ENCODE data around the gene MICAL3. TPM values are rescaled to one million over a fixed set of nuclear protein-coding genes. Genes with fewer than 3 reads are reported as not detected.

MICAL3 gene
- polyA plus RNA-seq, 1 of the 3 experiments (the other 2 are of a cell fraction): 83.1 TPM

DNA sequence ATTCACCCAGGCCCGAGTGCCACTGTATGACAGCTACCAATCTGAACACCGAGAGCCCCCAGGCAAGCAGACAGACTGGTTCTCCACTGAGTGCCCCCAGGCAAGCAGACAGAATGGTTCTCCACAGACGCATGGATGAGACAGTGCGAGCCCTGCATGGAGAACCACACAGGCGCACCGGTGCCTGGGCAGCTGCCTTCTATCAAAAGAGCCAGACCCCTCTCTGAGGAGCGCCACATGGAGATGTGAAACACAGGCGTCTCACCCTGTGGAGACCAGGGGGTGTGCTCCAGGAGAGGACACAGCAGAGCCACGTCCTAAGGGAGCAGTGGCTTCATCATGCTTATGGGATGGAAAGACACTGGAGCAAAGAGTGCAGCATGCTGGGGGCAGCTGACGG is 155.6 kb downstream of the MICAL3 start:
- H4K20me1 ChIP-seq (ENCODE audit: insufficient read depth): no peaks in the 10 kb centered on the region
- DNase-seq: peak; percentile 42
- no peaks in the 10 kb centered on the region for H3K9me2 ChIP-seq
- no peak for TF ChIP-seq POLR2AphosphoS5 (IDR thresholded peaks at IDR 0.05; ENCODE audit: low read depth, low read length)
- no peak for TF ChIP-seq MEF2A (IDR thresholded peaks at IDR 0.05; ENCODE audit: borderline replicate concordance, low read depth)
- no peak for TF ChIP-seq TCF12 (IDR thresholded peaks at IDR 0.05)
- TF ChIP-seq, protein P1, sequence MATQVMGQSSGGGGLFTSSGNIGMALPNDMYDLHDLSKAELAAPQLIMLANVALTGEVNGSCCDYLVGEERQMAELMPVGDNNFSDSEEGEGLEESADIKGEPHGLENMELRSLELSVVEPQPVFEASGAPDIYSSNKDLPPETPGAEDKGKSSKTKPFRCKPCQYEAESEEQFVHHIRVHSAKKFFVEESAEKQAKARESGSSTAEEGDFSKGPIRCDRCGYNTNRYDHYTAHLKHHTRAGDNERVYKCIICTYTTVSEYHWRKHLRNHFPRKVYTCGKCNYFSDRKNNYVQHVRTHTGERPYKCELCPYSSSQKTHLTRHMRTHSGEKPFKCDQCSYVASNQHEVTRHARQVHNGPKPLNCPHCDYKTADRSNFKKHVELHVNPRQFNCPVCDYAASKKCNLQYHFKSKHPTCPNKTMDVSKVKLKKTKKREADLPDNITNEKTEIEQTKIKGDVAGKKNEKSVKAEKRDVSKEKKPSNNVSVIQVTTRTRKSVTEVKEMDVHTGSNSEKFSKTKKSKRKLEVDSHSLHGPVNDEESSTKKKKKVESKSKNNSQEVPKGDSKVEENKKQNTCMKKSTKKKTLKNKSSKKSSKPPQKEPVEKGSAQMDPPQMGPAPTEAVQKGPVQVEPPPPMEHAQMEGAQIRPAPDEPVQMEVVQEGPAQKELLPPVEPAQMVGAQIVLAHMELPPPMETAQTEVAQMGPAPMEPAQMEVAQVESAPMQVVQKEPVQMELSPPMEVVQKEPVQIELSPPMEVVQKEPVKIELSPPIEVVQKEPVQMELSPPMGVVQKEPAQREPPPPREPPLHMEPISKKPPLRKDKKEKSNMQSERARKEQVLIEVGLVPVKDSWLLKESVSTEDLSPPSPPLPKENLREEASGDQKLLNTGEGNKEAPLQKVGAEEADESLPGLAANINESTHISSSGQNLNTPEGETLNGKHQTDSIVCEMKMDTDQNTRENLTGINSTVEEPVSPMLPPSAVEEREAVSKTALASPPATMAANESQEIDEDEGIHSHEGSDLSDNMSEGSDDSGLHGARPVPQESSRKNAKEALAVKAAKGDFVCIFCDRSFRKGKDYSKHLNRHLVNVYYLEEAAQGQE (IDR thresholded peaks at IDR 0.05; ENCODE audit: low read depth, low read length): no peak
- TF ChIP-seq EP300 (IDR thresholded peaks at IDR 0.05; ENCODE audit: borderline replicate concordance in 1 of 2, low read depth in 1 of 2, low read length in 1 of 2): 0 out of 4 replicates have a peak, but pooled peaks of 1 of the 2 experiments have one; percentile 10
- no peak for TF ChIP-seq EZH2phosphoT487 (IDR thresholded peaks at IDR 0.05; ENCODE audit: borderline replicate concordance, low read depth)
- no peak for TF ChIP-seq SIN3A (IDR thresholded peaks at IDR 0.05; ENCODE audit: borderline replicate concordance, low read depth, low read length)
- no peak overlapping the region for H3K9ac ChIP-seq
- no peak overlapping the region for H3K4me2 ChIP-seq
- no peak overlapping the region; a peak in 1 of 4 replicates for H3K27ac ChIP-seq (ENCODE audit: low read depth in 2 of 2, low read length in 1 of 2)
- H3K79me2 ChIP-seq (ENCODE audit: insufficient read depth): no peaks in the 10 kb centered on the region
- no peak overlapping the region for H3K4me3 ChIP-seq (ENCODE audit: low read depth in 2 of 2, low read length in 1 of 2)
- ChIA-PET POLR2A (no interaction called here), CTCF (interaction anchor here (1.1 to 1.9 kb wide), 4 partner anchors 23 to 39 kb away, joined by 3 to 8 read pairs (median 4); no protein-coding TSS in a partner anchor)
- H3K9me3 ChIP-seq: no peaks in the 10 kb centered on the region
- H3K27me3 ChIP-seq (ENCODE audit: insufficient read depth): no peaks in the 10 kb centered on the region
- H2AFZ ChIP-seq (ENCODE audit: low read depth): no peak overlapping the region
- H3K4me1 ChIP-seq (ENCODE audit: control insufficient read depth in 1 of 2, insufficient read depth in 2 of 2, low read depth in 1 of 2, low read length in 1 of 2): peaks cover 0 to 29% of the 10 kb centered on the region in 2 experiments; a peak in 1 of 4 replicates
- 92% methylated on average over 7 of the region's 10 CpGs for WGBS (ENCODE audit: low lambda C conversion rate)
- peaks cover 3 to 89% of the 10 kb centered on the region in 2 experiments for H3K36me3 ChIP-seq (replicated peaks in 1 of 2; ENCODE audit: control insufficient read depth in 1 of 2, insufficient read depth in 2 of 2, low read length in 1 of 2)
- H3F3A ChIP-seq (replicated peaks; ENCODE audit: insufficient read depth): no peaks in the 10 kb centered on the region

GRCh38 chr22:17867160-17867785 is 157.1 kb downstream of the MICAL3 start:
- H3K79me2 ChIP-seq (ENCODE audit: insufficient read depth): no peaks in the 10 kb centered on the region
- H4K20me1 ChIP-seq (ENCODE audit: insufficient read depth): no peaks in the 10 kb centered on the region
- ChIA-PET POLR2A (no interaction called here), CTCF (interaction anchor here (1.1 to 1.9 kb wide), 2 partner anchors 25 to 37 kb away, joined by 3 to 8 read pairs; no protein-coding TSS in a partner anchor)
- no peaks in the 10 kb centered on the region for H3K9me2 ChIP-seq
- H2AFZ ChIP-seq (ENCODE audit: low read depth): no peak overlapping the region
- no peak overlapping the region for H3K4me2 ChIP-seq
- no peaks in the 10 kb centered on the region for H3F3A ChIP-seq (replicated peaks; ENCODE audit: insufficient read depth)
- no peaks in the 10 kb centered on the region for H3K9me3 ChIP-seq
- H3K9ac ChIP-seq: no peak overlapping the region
- H3K36me3 ChIP-seq (replicated peaks in 1 of 2; ENCODE audit: control insufficient read depth in 1 of 2, insufficient read depth in 2 of 2, low read length in 1 of 2): peaks cover 11 to 88% of the 10 kb centered on the region in 2 experiments
- no peak for TF ChIP-seq GATA2 (CRISPR knock-in tag; IDR thresholded peaks at IDR 0.05)
- no peak for TF ChIP-seq RFX5 (IDR thresholded peaks at IDR 0.05; ENCODE audit: low read length)
- no peak for TF ChIP-seq EP300 (IDR thresholded peaks at IDR 0.05; ENCODE audit: borderline replicate concordance in 1 of 2, low read depth in 1 of 2, low read length in 1 of 2)
- no peak for TF ChIP-seq SMC3 (IDR thresholded peaks at IDR 0.05; ENCODE audit: low read depth, low read length)
- no peak for TF ChIP-seq GABPA (IDR thresholded peaks at IDR 0.05; ENCODE audit: low read depth)
- no peak for TF ChIP-seq YY1 (IDR thresholded peaks at IDR 0.05; ENCODE audit: low read depth)
- no peak for TF ChIP-seq ELF1 (IDR thresholded peaks at IDR 0.05)
- no peak for TF ChIP-seq TCF12 (IDR thresholded peaks at IDR 0.05)
- no peak for TF ChIP-seq MAX (IDR thresholded peaks at IDR 0.05; ENCODE audit: low read depth)
- TF ChIP-seq, protein P2, sequence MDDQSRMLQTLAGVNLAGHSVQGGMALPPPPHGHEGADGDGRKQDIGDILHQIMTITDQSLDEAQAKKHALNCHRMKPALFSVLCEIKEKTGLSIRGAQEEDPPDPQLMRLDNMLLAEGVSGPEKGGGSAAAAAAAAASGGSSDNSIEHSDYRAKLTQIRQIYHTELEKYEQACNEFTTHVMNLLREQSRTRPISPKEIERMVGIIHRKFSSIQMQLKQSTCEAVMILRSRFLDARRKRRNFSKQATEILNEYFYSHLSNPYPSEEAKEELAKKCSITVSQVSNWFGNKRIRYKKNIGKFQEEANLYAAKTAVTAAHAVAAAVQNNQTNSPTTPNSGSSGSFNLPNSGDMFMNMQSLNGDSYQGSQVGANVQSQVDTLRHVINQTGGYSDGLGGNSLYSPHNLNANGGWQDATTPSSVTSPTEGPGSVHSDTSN (IDR thresholded peaks at IDR 0.05): no peak
- TF ChIP-seq SIN3A (IDR thresholded peaks at IDR 0.05; ENCODE audit: borderline replicate concordance, low read depth, low read length): no peak
- no peak for TF ChIP-seq TEAD4 (IDR thresholded peaks at IDR 0.05; ENCODE audit: borderline replicate concordance, insufficient read depth)
- TF ChIP-seq MEF2A (IDR thresholded peaks at IDR 0.05; ENCODE audit: borderline replicate concordance, low read depth): no peak
- H3K27ac ChIP-seq (ENCODE audit: low read depth in 2 of 2, low read length in 1 of 2): no peak overlapping the region; a peak in 1 of 4 replicates
- no peaks in the 10 kb centered on the region for H3K27me3 ChIP-seq (ENCODE audit: insufficient read depth)
- peaks cover 0 to 27% of the 10 kb centered on the region in 2 experiments; a peak in 1 of 4 replicates for H3K4me1 ChIP-seq (ENCODE audit: control insufficient read depth in 1 of 2, insufficient read depth in 2 of 2, low read depth in 1 of 2, low read length in 1 of 2)
- WGBS (ENCODE audit: low lambda C conversion rate): 82% methylated on average over 9 of the region's 9 CpGs
- no peak overlapping the region for H3K4me3 ChIP-seq (ENCODE audit: low read depth in 2 of 2, low read length in 1 of 2)
- DNase-seq: peak; percentile 41
